HG03439 (cell line): ENCODE measurements around the gene TRPV2.

Source experiments
- ATAC-seq: cut with Tn5 transposase; IDR thresholded peaks from one replicate; pipeline ENCODE4 v1.9.1; 2021; ENCODE audit warnings: mild to moderate bottlenecking, moderate library complexity; ENCODE audit not compliant: unreplicated experiment

Gene TRPV2

GRCh38 chr17:16453493-16453851 lies 38.1 kb downstream of the TRPV2 start:
- no peak for ATAC-seq

GRCh38 chr17:16455997-16456741 lies 40.8 kb downstream of the TRPV2 start:
- ATAC-seq = no peak

GRCh38 chr17:16456742-16457316 lies 41.5 kb downstream of the TRPV2 start:
- ATAC-seq = no peak

GRCh38 chr17:16459271-16459670 lies 43.9 kb downstream of the TRPV2 start:
- no peak for ATAC-seq

GRCh38 chr17:16459855-16460550 lies 44.6 kb downstream of the TRPV2 start:
- ATAC-seq = no peak

GRCh38 chr17:16460796-16461605 lies 45.6 kb downstream of the TRPV2 start:
- ATAC-seq = no peak

- ATAC-seq = no peak
Observed at GRCh38 chr17:16461606-16461866, 46.2 kb downstream of the TRPV2 start.

- no peak for ATAC-seq
Observed at GRCh38 chr17:16462070-16462864, 46.9 kb downstream of the TRPV2 start.

GRCh38 chr17:16463358-16464302 lies 48.3 kb downstream of the TRPV2 start:
- ATAC-seq = no peak

GRCh38 chr17:16464303-16465051 lies 49.1 kb downstream of the TRPV2 start:
- no peak for ATAC-seq

GRCh38 chr17:16465052-16465312 lies 49.6 kb downstream of the TRPV2 start:
- no peak for ATAC-seq

GRCh38 chr17:16465861-16466338 lies 50.5 kb downstream of the TRPV2 start:
- no peak for ATAC-seq

GRCh38 chr17:16466407-16466806 lies 51.0 kb downstream of the TRPV2 start:
- ATAC-seq = no peak

GRCh38 chr17:16467044-16467443 lies 51.7 kb downstream of the TRPV2 start:
- ATAC-seq = no peak

- ATAC-seq = no peak
Observed at GRCh38 chr17:16467886-16468285, 52.5 kb downstream of the TRPV2 start.

- no peak for ATAC-seq
Observed at GRCh38 chr17:16468428-16468992, 53.1 kb downstream of the TRPV2 start.

GRCh38 chr17:16470265-16470664 lies 54.9 kb downstream of the TRPV2 start:
- ATAC-seq = no peak

- no peak for ATAC-seq
Observed at GRCh38 chr17:16471295-16471694, 55.9 kb downstream of the TRPV2 start.

GRCh38 chr17:16472539-16472938 lies 57.2 kb downstream of the TRPV2 start:
- no peak for ATAC-seq
